Neural progenitor cell (in vitro differentiated cells): ENCODE data around the gene PSD2.

Experiments
- CTCF ChIP-seq: fragments of 200-600 bp; sonication (generic); IDR thresholded peaks from 2 replicates; pipeline ENCODE4 v1.5.1; 2017; ENCODE audit warnings: antibody characterized with exemption, mild to moderate bottlenecking
- EZH2phosphoT487 ChIP-seq: fragments of 200-600 bp; sonication (generic); IDR thresholded peaks from 2 replicates; pipeline ENCODE4 v1.6.1; 2017; ENCODE audit warnings: antibody characterized with exemption

GRCh38 chr5:139774980-139775661 is 20.5 kb upstream of the PSD2 start:
- peak; percentile 85 for TF ChIP-seq CTCF
- no peak for TF ChIP-seq EZH2phosphoT487
